NCI-H128 (cell line): ENCODE results near the gene SERAC1.

ENCODE experiments used
- DNase-seq: peaks from one replicate; lab custom pipeline; 2025; ENCODE audit not compliant: unreplicated experiment; lab: John Stamatoyannopoulos, UW

Gene SERAC1

DNA sequence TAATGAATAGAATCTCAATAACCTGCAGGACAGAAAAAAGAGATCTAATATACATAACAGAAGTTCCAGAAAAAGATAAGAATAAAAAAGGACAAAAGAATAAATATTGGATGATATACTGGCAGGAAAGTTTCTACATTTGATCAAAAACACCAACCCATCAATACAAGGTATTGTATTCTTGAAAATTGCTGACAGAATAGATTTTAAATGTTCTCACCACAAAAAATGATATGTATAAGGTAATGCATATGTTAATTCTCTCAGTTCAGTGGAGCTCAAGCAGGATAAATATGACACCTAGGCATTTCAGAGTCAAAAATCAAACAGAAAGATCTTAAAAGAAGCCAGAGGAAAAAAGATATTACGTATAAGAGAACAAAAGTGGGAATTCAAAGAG, 43.8 kb downstream of the SERAC1 start:
- no peak for DNase-seq

- DNase-seq, result no peak
Observed at GRCh38 chr6:158122048-158122447, 46.0 kb downstream of the SERAC1 start.

DNA sequence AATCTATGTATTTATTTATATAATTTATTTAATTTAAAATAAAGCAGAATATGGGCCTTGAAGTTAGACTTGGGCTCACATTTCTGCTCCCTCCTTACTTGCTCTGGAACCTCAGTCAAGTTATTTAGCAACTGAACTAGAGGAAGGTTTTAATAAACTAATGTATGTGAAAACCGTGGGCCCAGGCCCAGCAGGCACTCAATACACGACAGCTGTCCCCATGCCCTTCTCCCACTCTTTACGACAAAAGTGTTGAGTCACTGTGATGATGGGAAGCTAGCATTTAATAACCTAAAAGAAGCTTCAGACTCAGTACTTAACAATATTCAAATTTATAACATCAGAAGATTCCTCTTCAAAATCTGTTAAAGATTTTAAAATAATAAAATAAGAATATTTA, 46.7 kb downstream of the SERAC1 start:
- no peak for DNase-seq

DNA sequence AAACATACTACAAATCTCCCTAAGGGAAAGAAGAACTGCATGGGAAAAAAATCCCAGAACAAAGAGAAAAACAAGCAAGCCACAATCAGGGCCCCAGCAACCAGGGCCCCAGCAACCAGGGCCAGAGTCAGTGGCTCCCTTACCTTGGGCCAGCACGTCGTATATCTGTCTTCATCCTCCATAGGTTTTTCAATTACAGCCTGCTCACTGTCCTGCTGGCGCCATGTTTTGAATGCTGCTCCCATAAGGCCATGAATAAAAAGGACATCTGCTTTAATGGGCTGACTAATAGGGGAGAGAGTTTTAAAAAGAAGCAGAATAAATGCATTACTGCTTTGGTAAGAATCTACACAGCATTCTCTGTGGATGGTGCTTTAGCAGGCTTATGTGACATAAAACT, 49.2 kb downstream of the SERAC1 start:
- no peak for DNase-seq

DNA sequence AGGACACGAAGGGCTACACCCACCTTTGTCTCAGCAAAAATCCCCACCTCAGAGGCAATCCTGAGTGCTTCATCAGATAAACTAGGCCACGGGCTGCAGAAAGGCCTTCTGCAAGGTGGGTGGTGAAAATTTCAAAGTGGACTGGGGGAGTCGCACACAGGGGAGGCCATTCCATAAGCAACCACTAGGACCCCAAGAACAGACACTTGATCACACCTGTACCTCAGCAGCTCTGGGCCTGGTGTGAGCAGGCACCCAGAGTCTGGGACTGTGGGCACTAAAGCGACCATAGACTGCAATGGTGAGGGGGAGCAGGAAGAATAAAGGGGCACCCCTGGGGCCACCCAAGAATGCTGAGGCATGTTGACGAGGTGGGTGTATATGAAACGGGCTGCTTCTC, 52.6 kb downstream of the SERAC1 start:
- no peak for DNase-seq

DNA sequence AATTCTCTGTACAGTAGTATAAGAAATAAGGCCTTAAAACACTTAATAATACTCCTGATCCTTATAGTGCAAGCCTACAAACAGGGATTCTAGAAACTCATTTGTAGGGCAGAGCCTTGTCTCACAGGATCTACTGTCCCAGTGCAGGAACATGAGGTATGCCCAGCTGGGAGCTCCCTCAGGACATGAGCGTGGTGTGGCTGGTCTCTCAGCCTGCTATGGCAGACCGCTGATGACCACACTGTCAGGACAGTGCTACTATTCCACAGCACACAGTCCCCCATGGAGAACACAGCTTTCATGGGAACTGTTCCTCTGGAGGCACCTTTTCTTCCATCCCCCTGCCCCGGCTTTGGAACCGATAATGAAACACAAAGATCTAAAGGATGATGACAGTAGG, 53.0 kb downstream of the SERAC1 start:
- no peak for DNase-seq

- no peak for DNase-seq
Observed at GRCh38 chr6:158113802-158114201, 54.3 kb downstream of the SERAC1 start.

- no peak for DNase-seq
Observed at GRCh38 chr6:158111987-158112386, 56.1 kb downstream of the SERAC1 start.

- DNase-seq, result no peak
Observed at GRCh38 chr6:158110986-158111385, 57.1 kb downstream of the SERAC1 start.

DNA sequence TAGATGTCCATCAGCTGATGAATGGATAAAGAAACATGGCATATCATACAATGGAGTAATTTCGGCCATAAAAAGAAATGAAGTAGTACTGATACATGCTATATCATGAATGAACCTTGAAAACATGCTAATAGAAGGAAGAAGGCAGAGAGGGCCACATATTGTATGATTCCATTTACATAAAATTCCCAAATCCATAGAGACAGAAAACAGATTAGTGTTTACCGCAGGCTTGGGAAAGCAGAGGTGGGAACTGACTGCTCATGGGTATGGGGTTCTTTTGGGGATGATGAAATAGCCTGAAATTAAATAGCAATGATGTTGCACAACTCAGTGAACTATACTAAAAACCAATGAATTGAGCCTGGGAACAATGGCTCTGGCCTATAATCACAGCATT, 58.3 kb downstream of the SERAC1 start:
- DNase-seq, result no peak

GRCh38 chr6:158104696-158105095, 63.4 kb downstream of the SERAC1 start:
- no peak for DNase-seq

GRCh38 chr6:158103228-158103627, 64.8 kb downstream of the SERAC1 start:
- no peak for DNase-seq

DNA sequence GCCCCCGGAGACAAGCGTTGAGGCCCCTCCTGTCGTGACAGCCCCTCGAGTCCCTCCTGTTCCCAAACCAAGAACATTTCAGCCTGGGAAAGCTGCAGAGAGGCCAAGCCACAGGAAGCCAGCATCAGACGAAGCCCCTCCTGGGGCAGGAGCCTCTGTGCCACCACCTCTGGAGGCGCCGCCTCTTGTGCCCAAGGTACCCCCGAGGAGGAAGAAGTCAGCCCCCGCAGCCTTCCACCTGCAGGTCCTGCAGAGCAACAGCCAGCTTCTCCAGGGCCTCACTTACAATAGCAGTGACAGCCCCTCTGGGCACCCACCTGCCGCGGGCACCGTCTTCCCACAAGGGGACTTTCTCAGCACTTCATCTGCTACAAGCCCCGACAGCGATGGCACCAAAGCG, 72.4 kb downstream of the SERAC1 start:
- no peak for DNase-seq

- no peak for DNase-seq
Observed at GRCh38 chr6:158095031-158095430, 73.0 kb downstream of the SERAC1 start.

DNA sequence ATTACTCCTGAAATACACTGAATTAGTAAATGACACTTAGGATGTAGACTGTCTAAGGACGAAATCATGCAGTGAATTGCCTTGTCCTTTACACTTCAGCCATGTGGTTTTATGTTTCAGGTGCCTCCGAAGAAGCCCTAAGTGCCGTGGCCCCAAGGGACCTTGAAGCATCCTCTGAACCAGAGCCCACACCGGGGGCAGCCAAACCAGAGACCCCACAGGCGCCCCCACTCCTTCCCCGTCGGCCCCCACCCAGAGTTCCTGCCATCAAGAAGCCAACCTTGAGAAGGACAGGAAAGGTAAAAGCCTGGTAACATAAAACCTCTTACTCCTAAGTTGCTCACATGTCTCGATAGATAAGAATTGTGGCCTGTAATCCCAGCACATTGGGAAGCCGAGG, 75.3 kb downstream of the SERAC1 start:
- no peak for DNase-seq

- DNase-seq, result no peak
Observed at GRCh38 chr6:158087224-158087867, 80.7 kb downstream of the SERAC1 start.

GRCh38 chr6:158086504-158087223, 81.4 kb downstream of the SERAC1 start:
- no peak for DNase-seq

DNA sequence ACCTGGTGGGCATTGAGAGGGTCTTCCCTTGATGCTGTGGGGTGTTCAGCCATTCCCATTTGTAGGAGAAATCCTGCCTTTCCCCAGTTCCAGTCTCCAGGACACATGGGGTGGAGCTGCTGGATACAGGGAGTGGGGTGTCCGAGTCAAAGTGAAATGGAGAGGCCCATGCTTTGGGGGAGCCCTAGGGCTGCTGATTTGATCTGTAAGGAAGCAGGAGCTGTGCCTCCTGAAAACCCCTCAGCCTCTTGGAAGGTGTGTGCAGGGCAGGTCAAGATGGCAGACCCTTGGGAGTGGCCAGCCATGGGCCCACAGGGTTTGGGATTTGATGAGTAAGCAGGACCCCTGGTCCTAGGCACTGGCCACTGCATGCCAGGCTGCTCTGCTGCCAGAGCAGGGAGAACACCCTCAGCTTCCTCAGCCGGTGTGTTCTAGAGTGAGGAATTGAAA, 82.0 kb downstream of the SERAC1 start:
- no peak for DNase-seq

GRCh38 chr6:158085261-158086053, 82.6 kb downstream of the SERAC1 start:
- no peak for DNase-seq

GRCh38 chr6:158083455-158084325, 84.4 kb downstream of the SERAC1 start:
- no peak for DNase-seq

GRCh38 chr6:158081657-158081935, 86.5 kb downstream of the SERAC1 start:
- DNase-seq, result no peak
